Putamen (tissue), 1 donor: ENCODE measurements around the gene PEPD.

Experiments
- DNase-seq: peaks from one replicate; pipeline ENCODE4 v3.0.0-alpha.2; 2016; ENCODE audit warnings: low spot score

The PEPD gene

GRCh38 chr19:33383720-33384292 lies 137.8 kb downstream of the PEPD start:
- DNase-seq = no peak

GRCh38 chr19:33382982-33383381 lies 138.6 kb downstream of the PEPD start:
- no peak for DNase-seq

- DNase-seq = no peak
These were observed 139.6 kb downstream of the PEPD start for GRCh38 chr19:33382006-33382405.

- DNase-seq = no peak
These were observed 140.5 kb downstream of the PEPD start for GRCh38 chr19:33381101-33381500.

GRCh38 chr19:33379151-33379829 lies 142.3 kb downstream of the PEPD start:
- DNase-seq = no peak

- DNase-seq = no peak
These were observed 143.8 kb downstream of the PEPD start for GRCh38 chr19:33377586-33378475.

GRCh38 chr19:33376941-33377557 lies 144.5 kb downstream of the PEPD start:
- DNase-seq = no peak

GRCh38 chr19:33376423-33376822 lies 145.2 kb downstream of the PEPD start:
- DNase-seq = no peak

- DNase-seq = no peak
These were observed 145.8 kb downstream of the PEPD start for GRCh38 chr19:33375837-33376159.

- no peak for DNase-seq
These were observed 146.3 kb downstream of the PEPD start for GRCh38 chr19:33375156-33375836.

GRCh38 chr19:33374236-33374714 lies 147.3 kb downstream of the PEPD start:
- no peak for DNase-seq

GRCh38 chr19:33373453-33374235 lies 147.9 kb downstream of the PEPD start, which contains the start of gene CEBPG:
CEBPG (plus strand) TSS chr19:33373709; CDS start chr19:33379240, 5,531 bp downstream.
- DNase-seq = peak; percentile 92

- DNase-seq = no peak
These were observed 150.8 kb downstream of the PEPD start for GRCh38 chr19:33370783-33371182.

GRCh38 chr19:33368074-33368864 lies 153.3 kb downstream of the PEPD start:
- no peak for DNase-seq

GRCh38 chr19:33366897-33367296 lies 154.7 kb downstream of the PEPD start:
- DNase-seq = no peak

GRCh38 chr19:33366127-33366526 lies 155.5 kb downstream of the PEPD start:
- no peak for DNase-seq

- no peak for DNase-seq
These were observed 155.9 kb downstream of the PEPD start for GRCh38 chr19:33365691-33366090.

GRCh38 chr19:33363476-33363875 lies 158.1 kb downstream of the PEPD start:
- DNase-seq = no peak

- DNase-seq = no peak
These were observed 158.9 kb downstream of the PEPD start for GRCh38 chr19:33362508-33363228.
